ENCODE measurements around the gene POLD4. TPM values are rescaled to one million over a fixed set of nuclear protein-coding genes. Genes with fewer than 3 reads are reported as not detected.
"Not testable (repeated sequence)": the region's sequence is repeated elsewhere in the genome, so short reads cannot be mapped to it uniquely, and the experiment has no call there.

POLD4 gene
- total RNA-seq (10 to 100 TPM; 53.8 to 86.6 (median 65.3) TPM), polyA plus RNA-seq (124 TPM)
- long read RNA-seq, donor 1, transcript POLD4-201 (4 exons, 918 nt) = minor isoform, 29 of 86 reads
- long read RNA-seq, donor 1, transcript POLD4-207 (4 exons, 584 nt) = minor isoform, 9 of 86 reads
- long read RNA-seq, donor 1, transcript POLD4-205 (4 exons, 1,486 nt) = minor isoform, 9 of 86 reads
- long read RNA-seq, donor 1, transcript POLD4-209 (2 exons, 860 nt) = major isoform, 33 of 86 reads
- long read RNA-seq, donor 1, partial matches to known transcripts = 0 of 86 reads
- long read RNA-seq, donor 1, other reads (novel, unspliced or antisense) = 1 of 86 reads
- long read RNA-seq, donor 2, transcript POLD4-209 (2 exons, 860 nt) = minor isoform, 21 of 78 reads
- long read RNA-seq, donor 2, transcript POLD4-201 (4 exons, 918 nt) = major isoform, 36 of 78 reads
- long read RNA-seq, donor 2, transcript POLD4-205 (4 exons, 1,486 nt) = minor isoform, 13 of 78 reads
- long read RNA-seq, donor 2, partial matches to known transcripts = 0 of 78 reads
- long read RNA-seq, donor 2, other reads (novel, unspliced or antisense) = 4 of 78 reads
- long read RNA-seq, donor 3, transcript POLD4-201 (4 exons, 918 nt) = major isoform, 22 of 55 reads
- long read RNA-seq, donor 3, transcript POLD4-207 (4 exons, 584 nt) = minor isoform, 6 of 55 reads
- long read RNA-seq, donor 3, transcript POLD4-209 (2 exons, 860 nt) = minor isoform, 13 of 55 reads
- long read RNA-seq, donor 3, partial matches to known transcripts = 0 of 55 reads
- long read RNA-seq, donor 3, other reads (novel, unspliced or antisense) = 5 of 55 reads
- long read RNA-seq, donor 4, transcript POLD4-209 (2 exons, 860 nt) = major isoform, 35 of 98 reads
- long read RNA-seq, donor 4, transcript POLD4-205 (4 exons, 1,486 nt) = minor isoform, 11 of 98 reads
- long read RNA-seq, donor 4, transcript POLD4-207 (4 exons, 584 nt) = minor isoform, 9 of 98 reads
- long read RNA-seq, donor 4, transcript POLD4-201 (4 exons, 918 nt) = minor isoform, 32 of 98 reads
- long read RNA-seq, donor 4, partial matches to known transcripts = 0 of 98 reads
- long read RNA-seq, donor 4, other reads (novel, unspliced or antisense) = 5 of 98 reads

DNA sequence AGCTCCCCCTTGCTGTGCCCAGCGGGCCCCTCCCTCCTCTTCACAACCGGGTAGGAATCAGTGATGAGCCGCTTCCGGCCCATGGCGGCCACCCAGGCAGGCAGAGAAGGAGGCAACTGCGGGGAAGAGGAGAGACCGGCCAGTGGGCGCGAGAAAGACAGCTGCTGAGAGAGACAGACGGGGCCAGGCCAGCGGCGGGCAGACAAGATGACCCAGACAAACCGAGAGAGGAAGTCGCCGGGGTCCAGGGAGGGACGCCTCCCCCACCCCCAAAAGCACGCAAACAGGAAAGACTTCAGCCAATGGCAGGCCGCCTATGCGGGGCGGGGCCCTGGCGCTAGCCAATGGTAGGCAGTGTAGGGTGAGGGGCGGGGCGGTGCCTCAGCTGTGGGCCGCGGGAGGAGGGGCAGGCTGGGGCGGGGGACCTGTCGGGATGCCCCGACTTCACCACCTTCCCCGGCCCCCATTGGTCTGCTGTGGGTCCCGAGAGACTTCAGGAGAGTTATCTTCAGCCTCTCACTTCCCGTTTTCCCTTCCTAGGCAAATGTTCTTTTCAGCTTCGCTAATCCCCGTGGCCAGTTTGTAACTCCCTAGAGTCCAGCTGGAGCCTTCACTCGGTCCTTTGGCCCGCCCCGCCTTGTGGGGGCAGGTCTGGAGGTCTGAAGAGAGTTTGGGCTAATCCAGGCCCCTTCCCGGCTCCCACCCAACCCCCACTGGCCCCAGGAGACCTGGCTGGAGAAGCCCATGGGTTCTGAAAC is at the start of gene POLD4:
Gene POLD4, minus strand, starts transcription at position 230 of the 758 bp plus-strand sequence. Its CDS starts 147 bp downstream, at position 83.
- intact Hi-C loops (cut with DNase I) = loop anchor here in 1 of 4 donors (5.0 kb wide), 1 partner anchor 39 kb away; the partner anchor contains the start of gene RAD9A
- Histone ChIP-seq H3K4me1 (ENCODE audit: control insufficient read depth, insufficient read depth, low read length) (peaks cover 29% of the 10 kb centered on the region), H3K9me3 (ENCODE audit: control insufficient read depth, low read length) (no peaks in the 10 kb centered on the region), H3K27ac (ENCODE audit: low read length) (peak within 1 kb of the TSS; percentile 97), H3K4me3 (ENCODE audit: low read length) (peak within 1 kb of the TSS; percentile 62), H3K27me3 (ENCODE audit: control insufficient read depth, insufficient read depth) (no peaks in the 10 kb centered on the region)
- under 1% methylated on average over 37 of the region's 37 CpGs for WGBS
- peak; percentile 91 to 93 for ATAC-seq
- DNase-seq = peak; percentile 99 to 100 (median 100)

GRCh38 chr11:67403085-67403484 is 49.7 kb upstream of the POLD4 start:
- H3K4me3 ChIP-seq (ENCODE audit: low read length); H3K4me1 ChIP-seq (ENCODE audit: control insufficient read depth, insufficient read depth, low read length); H3K27ac ChIP-seq (ENCODE audit: low read length); H3K9me3 ChIP-seq (ENCODE audit: control insufficient read depth, low read length); H3K27me3 ChIP-seq (ENCODE audit: control insufficient read depth, insufficient read depth); ATAC-seq; DNase-seq: not testable (repeated sequence)
- intact Hi-C loops (cut with DNase I) = loop anchor here in 2 of 4 donors (5.0 to 10.0 kb wide), 3 partner anchors 64 to 104 kb away; partner anchors contain the start of genes CDK2AP2 (in 2 of the 2), PITPNM1 (in 2 of the 2) and TMEM134 (in 1 of the 2)
- WGBS = 97% methylated on average over 9 of the region's 9 CpGs

GRCh38 chr11:67402192-67402839 is 49.0 kb upstream of the POLD4 start:
- ATAC-seq = not testable (repeated sequence)
- DNase-seq = peak in 1 of 3 donors; percentile 65
- whole genome bisulfite sequencing = 58% methylated on average over 19 of the region's 19 CpGs

GRCh38 chr11:67401495-67402191 is 48.3 kb upstream of the POLD4 start, which contains the start of gene PPP1CA:
PPP1CA (minus strand) TSS chr11:67401858; CDS start chr11:67401782, 76 bp downstream.
- Histone ChIP-seq H3K4me1 (ENCODE audit: control insufficient read depth, insufficient read depth, low read length) (peaks cover 6% of the 10 kb centered on the region), H3K9me3 (ENCODE audit: control insufficient read depth, low read length) (no peaks in the 10 kb centered on the region), H3K27me3 (ENCODE audit: control insufficient read depth, insufficient read depth) (no peaks in the 10 kb centered on the region), H3K27ac (ENCODE audit: low read length) (peak within 1 kb of the TSS; percentile 97), H3K4me3 (ENCODE audit: low read length) (peak within 1 kb of the TSS; percentile 80)
- WGBS = under 1% methylated on average over 73 of the region's 73 CpGs
- ATAC-seq = peak; percentile 80 to 87
- intact Hi-C loops (cut with DNase I) = loop anchor here in 2 of 4 donors (5.0 to 10.0 kb wide), 3 partner anchors 66 to 106 kb away; partner anchors contain the start of genes CDK2AP2 (in 2 of the 2), PITPNM1 (in 2 of the 2) and TMEM134 (in 1 of the 2)
- peak; percentile 92 to 97 (median 96) for DNase-seq

More at GRCh38 chr11:67402192-67402839, 49.0 kb upstream of the POLD4 start:
- H3K27me3 ChIP-seq (ENCODE audit: control insufficient read depth, insufficient read depth); H3K9me3 ChIP-seq (ENCODE audit: control insufficient read depth, low read length); H3K4me1 ChIP-seq (ENCODE audit: control insufficient read depth, insufficient read depth, low read length): not testable (repeated sequence)
- intact Hi-C loops (cut with DNase I) = loop anchor here in 2 of 4 donors (5.0 to 10.0 kb wide), 3 partner anchors 65 to 105 kb away; partner anchors contain the start of genes CDK2AP2 (in 2 of the 2), PITPNM1 (in 2 of the 2) and TMEM134 (in 1 of the 2)
- peak overlapping the region; percentile 80 for H3K4me3 ChIP-seq (ENCODE audit: low read length)
- peak overlapping the region; percentile 96 for H3K27ac ChIP-seq (ENCODE audit: low read length)

DNA sequence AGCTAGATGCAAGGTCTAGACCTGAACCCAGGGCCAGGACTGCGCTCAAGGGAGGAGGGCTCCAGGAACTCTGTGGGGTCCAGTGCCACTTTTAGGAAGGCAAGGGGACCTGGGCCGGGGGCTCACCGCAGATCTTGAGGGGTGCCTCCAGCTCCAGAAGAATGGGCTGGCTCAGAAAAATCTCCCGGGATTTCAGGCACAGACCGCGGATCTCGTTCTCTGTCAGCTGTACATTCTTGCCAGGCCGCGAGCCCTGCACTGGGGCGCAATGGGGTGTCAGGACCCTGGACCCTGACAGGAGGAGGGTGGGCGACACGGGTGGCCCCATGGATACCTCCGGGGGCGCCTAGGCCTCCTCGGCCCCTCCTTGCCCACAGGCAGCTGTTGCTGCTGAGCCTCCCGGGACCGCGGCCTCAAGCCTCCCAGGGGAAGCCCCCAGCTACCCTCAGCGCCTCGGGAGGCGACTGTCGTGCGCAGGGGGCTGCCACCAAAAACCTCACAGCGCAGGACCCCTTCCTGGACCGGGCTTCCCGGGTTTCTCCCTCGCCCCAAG is 47.7 kb upstream of the POLD4 start:
- WGBS = 4% methylated on average over 27 of the region's 27 CpGs
- Histone ChIP-seq H3K27ac (ENCODE audit: low read length) (peak overlapping the region; percentile 97), H3K9me3 (ENCODE audit: control insufficient read depth, low read length) (no peaks in the 10 kb centered on the region), H3K4me1 (ENCODE audit: control insufficient read depth, insufficient read depth, low read length) (peaks cover 6% of the 10 kb centered on the region), H3K4me3 (ENCODE audit: low read length) (peak overlapping the region; percentile 80), H3K27me3 (ENCODE audit: control insufficient read depth, insufficient read depth) (no peaks in the 10 kb centered on the region)
- DNase-seq = no peak
- intact Hi-C loops (cut with DNase I) = loop anchor here in 2 of 4 donors (5.0 to 10.0 kb wide), 3 partner anchors 66 to 106 kb away; partner anchors contain the start of genes CDK2AP2 (in 2 of the 2), PITPNM1 (in 2 of the 2) and TMEM134 (in 1 of the 2)
- ATAC-seq = peak; percentile 2 to 22

GRCh38 chr11:67400251-67400941 is 47.0 kb upstream of the POLD4 start:
- ATAC-seq = no peak
- Histone ChIP-seq H3K4me3 (ENCODE audit: low read length) (peak overlapping the region; percentile 80), H3K9me3 (ENCODE audit: control insufficient read depth, low read length) (no peaks in the 10 kb centered on the region), H3K27ac (ENCODE audit: low read length) (no peak overlapping the region), H3K4me1 (ENCODE audit: control insufficient read depth, insufficient read depth, low read length) (peaks cover 6% of the 10 kb centered on the region), H3K27me3 (ENCODE audit: control insufficient read depth, insufficient read depth) (no peaks in the 10 kb centered on the region)
- WGBS = 37% methylated on average over 23 of the region's 23 CpGs
- DNase-seq = peak in 2 of 3 donors; percentile 65 to 66
- intact Hi-C loops (cut with DNase I) = loop anchor here in 2 of 4 donors (5.0 to 10.0 kb wide), 3 partner anchors 67 to 107 kb away; partner anchors contain the start of genes CDK2AP2 (in 2 of the 2), PITPNM1 (in 2 of the 2) and TMEM134 (in 1 of the 2)

GRCh38 chr11:67398661-67399563 is 45.6 kb upstream of the POLD4 start:
- H3K4me1 ChIP-seq (ENCODE audit: control insufficient read depth, insufficient read depth, low read length) = peaks cover 6% of the 10 kb centered on the region

More at GRCh38 chr11:67398661-67399563, 45.6 kb upstream of the POLD4 start:
- 81% methylated on average over 31 of the region's 31 CpGs for WGBS
- H3K27ac ChIP-seq (ENCODE audit: low read length) = no peak overlapping the region
- no peaks in the 10 kb centered on the region for H3K9me3 ChIP-seq (ENCODE audit: control insufficient read depth, low read length)
- no peaks in the 10 kb centered on the region for H3K27me3 ChIP-seq (ENCODE audit: control insufficient read depth, insufficient read depth)
- H3K4me3 ChIP-seq (ENCODE audit: low read length) = no peak overlapping the region
- DNase-seq (peak in 1 of 3 donors; percentile 59), ATAC-seq (no peak)
- intact Hi-C loops (cut with DNase I) = loop anchor here in 1 of 4 donors (10.0 kb wide), 1 partner anchor 106 kb away; the partner anchor contains the start of genes CDK2AP2 and PITPNM1
